ENCODE data around the gene FHL2.

DNA sequence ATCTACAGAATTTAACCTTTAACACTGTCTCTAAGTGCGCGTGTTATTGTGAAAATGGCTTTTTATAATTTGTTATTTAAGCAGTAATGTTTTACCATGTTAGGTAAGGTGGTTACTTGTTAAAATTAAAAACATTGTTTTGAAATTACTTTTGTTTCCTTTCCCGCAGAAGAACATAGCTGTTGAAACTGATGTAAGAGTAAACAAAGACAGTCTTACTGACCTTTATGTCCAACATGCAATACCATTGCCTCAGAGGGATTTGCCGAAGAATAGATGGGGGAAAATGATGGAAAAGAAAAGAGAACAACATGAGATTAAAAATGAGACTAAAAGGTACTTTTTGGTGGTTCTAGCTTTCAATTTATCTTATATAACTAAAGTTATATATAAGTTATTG, 59.4 kb downstream of the FHL2 start:
- TF ChIP-seq CTCF (conservative IDR thresholded peaks at IDR 0.05; ENCODE audit: low read length) (no peak), EZH2phosphoT487 (IDR thresholded peaks at IDR 0.05; ENCODE audit: borderline replicate concordance, low read depth, low read length) (no peak)

Measured in OCI-LY7 (cell line).